AG09309 (cell line): Measurements from ENCODE around the gene STUM.
A peak's percentile ranks its signal among the peaks of the same experiment; 100 is the strongest.

Experiments used
- DNase-seq: peaks from one replicate; pipeline ENCODE4 v3.0.0-alpha.2; 2010; ENCODE audit warnings: low read depth
- H3K4me3 ChIP-seq: 2 replicates; pipeline ENCODE4 v1.5.1; 2011; ENCODE audit warnings: mild to moderate bottlenecking, low read depth, low read length, moderate library complexity; ENCODE audit not compliant: control insufficient read depth
- TF ChIP-seq, protein P1 (sequence below): IDR thresholded peaks from 2 replicates; pipeline ENCODE4 v1.5.1; 2011; ENCODE audit warnings: mild to moderate bottlenecking, low read depth, low read length, inconsistent platforms; ENCODE audit not compliant: insufficient read depth, control insufficient read depth; ENCODE audit errors: missing control alignments

The STUM gene

DNA sequence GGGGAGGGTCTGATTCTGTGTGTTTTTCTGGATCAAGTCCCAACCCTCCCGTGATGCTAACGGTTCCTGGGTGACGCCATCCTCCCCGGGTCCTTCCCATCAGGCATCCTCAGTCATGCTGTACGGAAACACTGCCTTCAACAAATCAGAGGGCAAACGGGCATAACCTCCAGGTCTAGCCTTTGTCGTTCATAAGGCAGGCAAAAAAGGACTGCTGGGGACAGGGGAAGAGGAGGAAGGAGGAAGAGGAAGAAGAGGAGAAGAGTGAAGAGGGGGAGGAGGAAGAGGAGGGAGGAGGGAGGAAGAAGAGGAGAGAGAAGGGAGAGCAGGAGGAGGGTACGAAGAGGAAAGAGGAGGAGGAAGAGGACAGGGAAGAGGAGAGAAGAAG is 106.1 kb downstream of the STUM start:
- TF ChIP-seq, protein P1, sequence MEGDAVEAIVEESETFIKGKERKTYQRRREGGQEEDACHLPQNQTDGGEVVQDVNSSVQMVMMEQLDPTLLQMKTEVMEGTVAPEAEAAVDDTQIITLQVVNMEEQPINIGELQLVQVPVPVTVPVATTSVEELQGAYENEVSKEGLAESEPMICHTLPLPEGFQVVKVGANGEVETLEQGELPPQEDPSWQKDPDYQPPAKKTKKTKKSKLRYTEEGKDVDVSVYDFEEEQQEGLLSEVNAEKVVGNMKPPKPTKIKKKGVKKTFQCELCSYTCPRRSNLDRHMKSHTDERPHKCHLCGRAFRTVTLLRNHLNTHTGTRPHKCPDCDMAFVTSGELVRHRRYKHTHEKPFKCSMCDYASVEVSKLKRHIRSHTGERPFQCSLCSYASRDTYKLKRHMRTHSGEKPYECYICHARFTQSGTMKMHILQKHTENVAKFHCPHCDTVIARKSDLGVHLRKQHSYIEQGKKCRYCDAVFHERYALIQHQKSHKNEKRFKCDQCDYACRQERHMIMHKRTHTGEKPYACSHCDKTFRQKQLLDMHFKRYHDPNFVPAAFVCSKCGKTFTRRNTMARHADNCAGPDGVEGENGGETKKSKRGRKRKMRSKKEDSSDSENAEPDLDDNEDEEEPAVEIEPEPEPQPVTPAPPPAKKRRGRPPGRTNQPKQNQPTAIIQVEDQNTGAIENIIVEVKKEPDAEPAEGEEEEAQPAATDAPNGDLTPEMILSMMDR: no peak
- no peak for DNase-seq
- H3K4me3 ChIP-seq: no peak overlapping the region

DNA sequence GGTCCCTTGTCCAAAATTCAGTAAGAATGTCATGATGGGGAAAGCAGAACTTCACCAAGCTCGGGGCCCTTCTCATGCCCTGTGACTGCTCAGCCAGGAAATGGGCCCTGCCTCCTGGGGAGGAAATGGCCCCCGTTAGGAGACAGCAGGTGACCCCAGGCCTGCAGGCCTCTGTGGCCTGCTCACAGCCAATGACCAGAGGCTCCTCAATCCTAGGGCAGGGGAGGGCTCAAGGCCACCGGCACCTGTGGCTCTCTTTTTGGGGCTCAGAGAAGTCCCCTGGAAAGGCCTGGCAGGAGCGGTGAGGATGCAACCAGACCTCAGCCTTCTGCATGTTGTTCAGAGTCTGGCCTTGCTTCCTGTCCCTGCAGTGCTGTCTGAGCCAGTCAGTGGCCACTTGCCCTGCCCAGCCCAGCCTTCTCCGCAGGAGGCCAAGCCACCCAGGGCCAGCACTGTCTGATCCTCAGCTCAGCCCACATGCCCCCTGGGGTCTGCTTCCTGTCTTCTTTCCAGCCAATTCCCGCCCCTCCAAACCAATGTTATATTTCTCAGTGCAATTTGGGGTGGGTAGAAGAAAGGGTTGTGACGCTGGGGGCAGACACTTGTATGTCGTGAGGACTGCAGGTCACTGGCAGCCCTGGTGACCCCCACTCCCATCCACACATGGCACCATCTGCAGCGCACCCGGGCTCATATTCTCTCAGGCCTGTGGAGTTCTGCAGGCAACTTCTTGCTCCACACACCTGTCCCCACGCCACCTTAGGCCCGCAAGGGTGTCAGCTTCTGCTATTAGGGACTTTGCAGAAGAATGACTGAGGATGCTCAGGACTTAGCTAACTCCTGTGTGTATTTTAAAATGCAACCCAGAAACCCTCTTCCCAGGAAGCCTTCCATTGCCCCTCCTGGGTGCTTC is 106.9 kb downstream of the STUM start:
- TF ChIP-seq, protein P1: no peak
- DNase-seq: no peak
- no peak overlapping the region for H3K4me3 ChIP-seq

DNA sequence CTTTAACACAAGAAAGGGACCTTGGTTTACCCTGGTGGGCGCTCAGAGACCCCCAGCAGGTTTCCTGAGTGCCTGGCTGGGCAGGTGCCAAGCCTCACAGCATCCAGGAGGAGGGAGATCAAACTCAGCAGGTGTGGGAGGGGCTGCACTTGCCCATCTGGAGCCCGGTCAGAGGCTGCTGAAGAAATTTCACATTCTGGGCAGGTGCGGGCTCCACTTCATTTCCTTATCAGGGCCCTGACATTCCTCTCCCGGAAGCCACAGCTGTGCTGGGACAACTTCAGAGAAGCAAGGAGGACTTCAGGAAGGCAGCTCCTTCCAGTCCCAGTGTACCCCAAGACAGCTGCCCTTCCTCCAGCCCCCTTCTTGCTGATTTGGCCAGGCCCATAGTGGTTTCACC is 107.6 kb downstream of the STUM start:
- no peak overlapping the region for H3K4me3 ChIP-seq
- TF ChIP-seq, protein P1: no peak
- DNase-seq: no peak

DNA sequence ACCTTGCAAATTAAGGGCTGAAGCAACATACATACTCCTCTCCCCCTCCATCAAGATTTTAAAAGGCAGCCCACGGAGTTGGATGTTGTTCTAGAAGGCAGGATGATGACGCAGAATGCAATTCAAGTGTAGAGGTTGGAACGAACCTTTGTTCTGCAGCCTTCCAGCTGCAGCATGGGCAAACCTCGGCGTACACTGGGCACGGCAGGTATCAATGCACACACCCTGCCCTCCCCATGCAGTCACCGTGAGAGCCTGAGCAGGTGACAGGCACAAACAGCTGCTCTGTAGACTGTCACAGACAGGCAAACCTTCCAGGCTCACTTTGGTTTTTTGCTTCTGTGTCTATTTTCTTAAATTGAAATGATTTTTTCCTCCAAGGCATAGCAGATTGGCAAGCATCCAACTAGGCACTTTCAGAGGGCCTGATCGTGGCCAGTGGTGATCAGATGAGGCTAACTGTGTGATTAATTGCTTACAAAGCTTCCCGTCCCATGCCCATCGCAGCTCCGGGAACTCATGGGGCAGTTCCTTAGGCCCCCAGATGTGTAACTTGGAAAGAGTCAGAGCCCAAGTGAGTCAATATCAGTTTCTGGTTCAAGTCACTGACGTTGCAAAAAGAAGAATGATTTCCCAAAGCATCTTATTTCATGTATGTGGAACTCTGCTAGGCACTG is 108.2 kb downstream of the STUM start:
- TF ChIP-seq, protein P1: no peak
- H3K4me3 ChIP-seq: no peak overlapping the region
- DNase-seq: peak; percentile 62

DNA sequence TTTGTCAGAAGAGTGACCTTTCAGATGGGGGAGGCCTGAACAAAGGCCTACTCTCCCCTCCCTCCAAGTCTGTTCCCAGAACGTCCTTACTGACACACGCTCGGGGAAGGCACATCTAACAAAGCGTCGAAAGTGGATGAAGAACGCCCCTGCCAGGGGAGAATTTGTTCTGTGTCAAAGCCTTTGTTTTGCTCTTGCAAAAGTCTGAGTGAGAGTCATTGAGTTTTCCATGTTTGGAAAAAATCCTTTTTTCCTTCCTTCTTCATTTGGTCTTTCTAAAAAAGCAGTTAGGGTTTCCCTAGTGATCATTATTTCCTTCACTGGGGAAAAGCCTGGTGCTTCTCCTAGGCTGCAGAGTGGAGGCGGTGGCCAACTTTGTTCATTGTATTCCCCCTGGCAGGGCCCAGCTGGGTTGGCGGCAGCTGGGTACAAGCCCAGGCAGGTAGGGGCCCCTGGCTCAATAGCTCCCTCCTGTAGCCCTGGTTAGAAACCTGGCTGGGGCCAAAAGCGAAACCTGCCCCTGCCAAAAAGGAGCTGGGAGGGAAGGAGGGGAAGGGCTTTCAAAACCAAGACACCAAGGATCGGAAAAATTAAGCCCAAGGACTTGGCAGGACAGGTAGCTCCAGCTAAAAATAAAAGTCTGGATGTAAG is 109.5 kb downstream of the STUM start:
- no peak overlapping the region for H3K4me3 ChIP-seq
- no peak for DNase-seq
- TF ChIP-seq, protein P1: no peak

DNA sequence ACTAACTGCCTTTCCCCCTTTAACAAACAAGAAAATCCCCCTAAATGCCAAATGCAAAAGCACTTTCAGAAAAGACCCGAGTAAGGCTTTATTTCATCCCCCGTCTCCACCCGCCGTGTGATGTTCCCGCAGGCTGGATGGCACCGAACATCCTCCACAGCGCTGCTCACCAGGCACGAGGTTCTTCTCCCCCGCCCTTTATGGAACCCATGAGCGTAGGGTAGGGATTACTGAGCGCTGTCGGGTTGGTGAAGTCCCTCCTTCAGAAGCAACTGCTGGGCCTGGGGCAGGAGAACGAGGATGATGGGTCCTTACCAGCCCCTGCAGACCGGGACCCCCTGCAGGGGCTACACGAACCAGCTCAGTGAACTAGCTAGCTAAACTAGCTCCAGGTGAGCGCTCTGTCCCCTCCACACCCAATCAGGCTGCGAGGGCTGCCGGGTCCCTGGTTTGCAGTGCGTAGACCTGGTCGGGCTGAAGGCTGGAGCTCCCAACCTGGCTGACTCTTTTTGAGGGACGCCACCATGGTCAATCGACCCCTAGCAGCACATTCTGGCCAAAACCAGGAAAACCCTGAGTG is 110.1 kb downstream of the STUM start:
- H3K4me3 ChIP-seq: no peak overlapping the region
- TF ChIP-seq, protein P1: no peak

More for the DNA sequence above, 110.1 kb downstream of the STUM start:
- DNase-seq: no peak
